Measurements from ENCODE around the gene RNF113B. TPM values are rescaled to one million over a fixed set of nuclear protein-coding genes. Genes with fewer than 3 reads are reported as not detected.

Gene RNF113B
- total and polyA plus RNA-seq, 2 donors (not counting 1 experiment from before 2014, with no cell fraction given), result not detected

- no peak overlapping the region for H3K27ac Mint-ChIP-seq
- H3K4me3 Mint-ChIP-seq, result no peak overlapping the region
- CTCF ChIA-PET, result no interaction called here
Observed at GRCh38 chr13:98187155-98187964, 10.3 kb upstream of the RNF113B start.

More at GRCh38 chr13:98187155-98187964, 10.3 kb upstream of the RNF113B start:
- TF ChIP-seq EZH2 (IDR thresholded peaks at IDR 0.05; ENCODE audit: borderline replicate concordance, insufficient read depth, low read depth, low read length, poor library complexity, severe bottlenecking) (no peak), CTCF (IDR thresholded peaks at IDR 0.05) (no peak)
- WGBS (ENCODE audit: insufficient coverage), result 100% methylated on average over 3 of the region's 4 CpGs
- DNase-seq, result no peak
- Histone ChIP-seq H3K27me3 (replicated peaks in 1 of 4; ENCODE audit: control extremely low read depth in 1 of 4, control insufficient read depth in 3 of 4, insufficient read depth in 4 of 4, low read length in 3 of 4) (no peaks in the 10 kb centered on the region), H3K4me3 (ENCODE audit: control extremely low read depth in 1 of 5, extremely low read depth in 1 of 5, insufficient read depth in 1 of 5, low read depth in 2 of 5, low read length in 4 of 5) (no peak overlapping the region), H4K20me1 (ENCODE audit: control insufficient read depth, insufficient read depth, low read length, poor library complexity, severe bottlenecking) (no peaks in the 10 kb centered on the region), H3K9ac (ENCODE audit: low read length) (no peak overlapping the region), H3K4me1 (ENCODE audit: control insufficient read depth in 2 of 2, insufficient read depth in 2 of 2, low read length in 2 of 2) (no peaks in the 10 kb centered on the region), H3K4me2 (replicated peaks; ENCODE audit: low read depth, low read length, poor library complexity, severe bottlenecking) (no peak overlapping the region), H3K79me2 (ENCODE audit: control insufficient read depth, insufficient read depth, low read length) (no peaks in the 10 kb centered on the region), H2AFZ (ENCODE audit: insufficient read depth, low read depth, low read length, poor library complexity, severe bottlenecking) (no peak overlapping the region), H3K27ac (ENCODE audit: low read length in 2 of 2) (no peak overlapping the region), H3K36me3 (replicated peaks in 1 of 2; ENCODE audit: control extremely low read depth in 1 of 2, control insufficient read depth in 1 of 2, extremely low read depth in 1 of 2, insufficient read depth in 2 of 2, low read length in 1 of 2) (no peaks in the 10 kb centered on the region), H3K9me3 (ENCODE audit: control extremely low read depth in 1 of 3, control insufficient read depth in 2 of 3, insufficient read depth in 1 of 3, low read length in 2 of 3) (no peaks in the 10 kb centered on the region)
- ATAC-seq (ENCODE audit: low read depth), result no peak
- no peaks in the 10 kb centered on the region for H3K9me3 Mint-ChIP-seq (ENCODE audit: insufficient read depth)
- no peaks in the 10 kb centered on the region for H3K4me1 Mint-ChIP-seq
- peaks cover 3% of the 10 kb centered on the region for H3K27me3 Mint-ChIP-seq
- intact Hi-C loops (cut with micrococcal nuclease), result no loop called here
- POLR2A ChIA-PET, result no interaction called here

All from B cell (primary cell).